ENCODE measurements around the gene MAPK14. TPM values are rescaled to one million over a fixed set of nuclear protein-coding genes. Genes with fewer than 3 reads are reported as not detected.

MAPK14 gene
- 22.2 and 22.6 TPM in 2 replicates for total RNA-seq (2014; rRNA removed; shearing (Covaris generic))

DNA sequence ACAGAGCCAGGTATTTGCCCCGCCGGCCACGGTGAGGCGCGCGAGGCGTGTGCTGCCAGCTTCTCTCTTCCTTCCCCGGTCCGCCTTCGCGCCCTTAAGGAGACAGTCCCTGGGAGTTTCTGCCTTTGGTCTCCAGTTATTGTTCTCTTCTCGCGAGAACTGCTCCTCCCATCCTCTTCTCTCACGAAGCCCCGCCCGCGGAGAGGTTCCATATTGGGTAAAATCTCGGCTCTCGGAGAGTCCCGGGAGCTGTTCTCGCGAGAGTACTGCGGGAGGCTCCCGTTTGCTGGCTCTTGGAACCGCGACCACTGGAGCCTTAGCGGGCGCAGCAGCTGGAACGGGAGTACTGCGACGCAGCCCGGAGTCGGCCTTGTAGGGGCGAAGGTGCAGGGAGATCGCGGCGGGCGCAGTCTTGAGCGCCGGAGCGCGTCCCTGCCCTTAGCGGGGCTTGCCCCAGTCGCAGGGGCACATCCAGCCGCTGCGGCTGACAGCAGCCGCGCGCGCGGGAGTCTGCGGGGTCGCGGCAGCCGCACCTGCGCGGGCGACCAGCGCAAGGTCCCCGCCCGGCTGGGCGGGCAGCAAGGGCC is at the start of gene MAPK14:
Gene MAPK14 (plus strand): TSS at position 308 of the 587 bp plus-strand sequence. CDS start 350 bp downstream, outside the sequence.

DNA sequence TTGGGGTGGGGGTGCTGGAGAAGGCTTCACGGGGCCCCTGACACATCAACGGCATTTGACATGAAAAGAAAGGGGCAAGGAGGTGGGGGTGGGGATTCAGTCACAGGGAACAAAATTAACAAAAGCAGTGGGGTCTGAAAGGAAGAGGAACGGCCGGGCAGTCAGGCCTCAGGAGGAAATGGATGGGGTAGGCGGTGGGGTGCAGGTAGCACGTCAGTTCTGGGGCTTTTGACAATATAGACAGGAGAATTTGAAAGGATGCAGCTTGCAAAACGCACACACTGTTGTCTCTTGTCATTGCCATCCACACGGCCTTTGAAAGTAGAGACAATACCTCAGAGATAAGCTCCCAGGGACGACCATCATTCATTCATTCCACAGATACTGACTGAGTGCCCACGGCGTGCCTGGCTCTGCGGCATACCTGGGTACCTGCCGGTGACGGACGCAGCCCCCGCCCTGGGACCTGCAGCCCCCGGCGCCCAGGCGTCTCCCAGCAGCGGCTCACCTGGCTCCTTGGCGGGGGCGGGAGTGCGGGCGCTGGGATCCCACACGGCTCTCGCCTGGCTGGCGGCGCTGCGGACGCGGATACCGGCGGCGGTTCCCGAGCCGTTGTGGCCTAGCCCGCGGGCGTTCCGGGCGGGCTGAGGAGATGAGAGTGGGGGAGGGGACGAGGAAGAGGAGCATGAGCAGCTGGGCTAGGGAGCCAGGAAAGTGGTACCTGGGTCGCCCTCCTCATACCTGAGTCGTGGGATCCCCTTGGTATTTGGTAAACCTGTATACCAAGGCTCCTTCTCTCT is 3.4 kb upstream of the MAPK14 start, which contains the start of gene SLC26A8:
Gene SLC26A8 (minus strand): TSS at position 646 of the 800 bp plus-strand sequence. CDS start 4,934 bp downstream, outside the sequence.

DNA sequence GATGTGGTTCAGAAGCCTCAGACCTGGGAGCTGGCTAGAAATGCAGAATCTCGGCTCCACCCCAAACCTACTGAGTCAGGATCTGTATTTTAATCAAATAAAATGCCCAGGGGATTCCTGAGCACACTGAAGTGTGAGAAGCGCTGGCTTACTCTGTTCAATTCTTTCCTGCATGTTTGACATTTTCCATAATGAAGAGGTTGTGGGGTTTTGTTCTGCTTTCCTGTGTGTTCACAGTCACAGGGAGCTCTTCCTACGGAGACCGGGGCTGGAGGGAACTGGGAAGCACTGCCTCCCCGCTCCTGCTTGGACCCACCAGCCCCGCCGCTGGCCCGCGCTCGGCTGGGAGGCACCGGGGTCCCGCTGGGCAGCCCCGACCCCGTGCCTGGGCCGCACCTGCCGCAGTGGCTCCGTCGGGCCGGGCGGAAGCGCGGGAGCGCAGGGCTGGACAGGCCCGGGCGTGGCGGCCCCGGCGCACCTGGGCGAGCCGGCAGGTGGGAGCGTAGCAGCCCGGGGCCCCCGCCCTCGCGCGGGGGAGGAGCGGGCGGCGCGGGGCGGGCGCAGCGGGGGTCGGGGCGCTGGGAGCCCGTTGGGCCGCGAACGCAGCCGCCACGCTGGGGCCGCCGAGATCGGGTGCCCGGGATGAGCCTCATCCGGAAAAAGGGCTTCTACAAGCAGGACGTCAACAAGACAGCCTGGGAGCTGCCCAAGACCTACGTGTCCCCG is 102.5 kb downstream of the MAPK14 start, which contains the start of gene MAPK13:
Gene MAPK13 (plus strand): TSS at position 573 of the 726 bp plus-strand sequence. CDS start 70 bp downstream, at position 643.

Other genes starting within 250 kb of the MAPK14 start
- 1.4 TPM in 1 of 2 replicates, not detected in the other for gene CLPSL1, start 246.8 kb upstream of the MAPK14 start, total RNA-seq (2014; rRNA removed; shearing (Covaris generic))
- not detected in 2 replicates for gene CLPS, start 230.5 kb upstream of the MAPK14 start, total RNA-seq (2014; rRNA removed; shearing (Covaris generic))
- not detected in 2 replicates for gene LHFPL5, start 222.5 kb upstream of the MAPK14 start, total RNA-seq (2014; rRNA removed; shearing (Covaris generic))
- 64.1 and 68.9 TPM in 2 replicates for gene SRPK1, start 106.7 kb upstream of the MAPK14 start, total RNA-seq (2014; rRNA removed; shearing (Covaris generic))
- not detected in 2 replicates for gene SLC26A8, start 3.2 kb upstream of the MAPK14 start, total RNA-seq (2014; rRNA removed; shearing (Covaris generic))
- 0.60 and 1.2 TPM in 2 replicates for gene MAPK13, start 102.7 kb downstream of the MAPK14 start, total RNA-seq (2014; rRNA removed; shearing (Covaris generic))
- gene BRPF3, start 168.9 kb downstream of the MAPK14 start, total RNA-seq (2014; rRNA removed; shearing (Covaris generic)): 11.3 and 13.0 TPM in 2 replicates
- not detected in 2 replicates for gene PNPLA1, start 242.3 kb downstream of the MAPK14 start, total RNA-seq (2014; rRNA removed; shearing (Covaris generic))